Measurements from ENCODE around the gene OR5I1. TPM values are rescaled to one million over a fixed set of nuclear protein-coding genes. Genes with fewer than 3 reads are reported as not detected.

The OR5I1 gene
- total and polyA plus RNA-seq, 9 of the 15 experiments (the other 6 are each of a cell fraction or from before 2014, with no cell fraction given): not detected

GRCh38 chr11:55895216-55895615 lies 41.0 kb downstream of the OR5I1 start:
- Histone ChIP-seq H4K20me1 (replicated peaks; ENCODE audit: control insufficient read depth, insufficient read depth, low read length) (no peaks in the 10 kb centered on the region), H3K79me2 (ENCODE audit: control insufficient read depth, insufficient read depth, low read length) (no peaks in the 10 kb centered on the region), H3K27me3 (ENCODE audit: control insufficient read depth in 2 of 2, insufficient read depth in 2 of 2, low read length in 2 of 2) (no peaks in the 10 kb centered on the region), H3K9ac (ENCODE audit: insufficient read depth in 1 of 2, low read depth in 2 of 2, low read length in 2 of 2) (no peak overlapping the region), H3K36me3 (ENCODE audit: control insufficient read depth, insufficient read depth, low read length) (no peaks in the 10 kb centered on the region), H3K27ac (ENCODE audit: extremely low read depth, low read depth, low read length) (no peak overlapping the region), H3K9me1 (ENCODE audit: control insufficient read depth, insufficient read depth, low read length) (no peaks in the 10 kb centered on the region), H3K4me2 (ENCODE audit: insufficient read depth, low read length) (no peak overlapping the region), H2AFZ (ENCODE audit: low read depth, low read length) (no peak overlapping the region), H3K4me1 (replicated peaks in 1 of 2; ENCODE audit: control insufficient read depth in 2 of 2, insufficient read depth in 2 of 2, low read length in 2 of 2) (no peaks in the 10 kb centered on the region), H3K9me3 (replicated peaks; ENCODE audit: control insufficient read depth, insufficient read depth, low read depth, low read length) (no peaks in the 10 kb centered on the region), H3K4me3 (no peak overlapping the region)
- DNase-seq (ENCODE audit: extremely low read depth in 1 of 4, low spot score in 3 of 4) (no peak), FAIRE-seq (no peak), ATAC-seq (no peak)
- no TSS peak for BruUV-seq (replicated peaks)
- ChIA-PET CTCF (ENCODE audit: low intra/inter-chr PET ratio) (no interaction called here), POLR2A (no interaction called here)
- WGBS (ENCODE audit: insufficient coverage, low coverage, missing lambda C conversion rate): 2% methylated on average over 8 of the region's 8 CpGs
- intact Hi-C loops (cut with micrococcal nuclease): no loop called here
- in situ Hi-C loops (cut with MboI): no loop called here
- no peak for TF ChIP-seq NCOA1 (IDR thresholded peaks at IDR 0.05; ENCODE audit: low read depth)
- TF ChIP-seq BCLAF1 (IDR thresholded peaks at IDR 0.05; ENCODE audit: borderline replicate concordance in 1 of 2, control insufficient read depth in 1 of 2, low read depth in 2 of 2, low read length in 1 of 2): no peak
- TF ChIP-seq, protein P1, sequence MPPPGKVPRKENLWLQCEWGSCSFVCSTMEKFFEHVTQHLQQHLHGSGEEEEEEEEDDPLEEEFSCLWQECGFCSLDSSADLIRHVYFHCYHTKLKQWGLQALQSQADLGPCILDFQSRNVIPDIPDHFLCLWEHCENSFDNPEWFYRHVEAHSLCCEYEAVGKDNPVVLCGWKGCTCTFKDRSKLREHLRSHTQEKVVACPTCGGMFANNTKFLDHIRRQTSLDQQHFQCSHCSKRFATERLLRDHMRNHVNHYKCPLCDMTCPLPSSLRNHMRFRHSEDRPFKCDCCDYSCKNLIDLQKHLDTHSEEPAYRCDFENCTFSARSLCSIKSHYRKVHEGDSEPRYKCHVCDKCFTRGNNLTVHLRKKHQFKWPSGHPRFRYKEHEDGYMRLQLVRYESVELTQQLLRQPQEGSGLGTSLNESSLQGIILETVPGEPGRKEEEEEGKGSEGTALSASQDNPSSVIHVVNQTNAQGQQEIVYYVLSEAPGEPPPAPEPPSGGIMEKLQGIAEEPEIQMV (tag; conservative IDR thresholded peaks at IDR 0.05; ENCODE audit: low read depth): no peak
- TF ChIP-seq, protein P2, sequence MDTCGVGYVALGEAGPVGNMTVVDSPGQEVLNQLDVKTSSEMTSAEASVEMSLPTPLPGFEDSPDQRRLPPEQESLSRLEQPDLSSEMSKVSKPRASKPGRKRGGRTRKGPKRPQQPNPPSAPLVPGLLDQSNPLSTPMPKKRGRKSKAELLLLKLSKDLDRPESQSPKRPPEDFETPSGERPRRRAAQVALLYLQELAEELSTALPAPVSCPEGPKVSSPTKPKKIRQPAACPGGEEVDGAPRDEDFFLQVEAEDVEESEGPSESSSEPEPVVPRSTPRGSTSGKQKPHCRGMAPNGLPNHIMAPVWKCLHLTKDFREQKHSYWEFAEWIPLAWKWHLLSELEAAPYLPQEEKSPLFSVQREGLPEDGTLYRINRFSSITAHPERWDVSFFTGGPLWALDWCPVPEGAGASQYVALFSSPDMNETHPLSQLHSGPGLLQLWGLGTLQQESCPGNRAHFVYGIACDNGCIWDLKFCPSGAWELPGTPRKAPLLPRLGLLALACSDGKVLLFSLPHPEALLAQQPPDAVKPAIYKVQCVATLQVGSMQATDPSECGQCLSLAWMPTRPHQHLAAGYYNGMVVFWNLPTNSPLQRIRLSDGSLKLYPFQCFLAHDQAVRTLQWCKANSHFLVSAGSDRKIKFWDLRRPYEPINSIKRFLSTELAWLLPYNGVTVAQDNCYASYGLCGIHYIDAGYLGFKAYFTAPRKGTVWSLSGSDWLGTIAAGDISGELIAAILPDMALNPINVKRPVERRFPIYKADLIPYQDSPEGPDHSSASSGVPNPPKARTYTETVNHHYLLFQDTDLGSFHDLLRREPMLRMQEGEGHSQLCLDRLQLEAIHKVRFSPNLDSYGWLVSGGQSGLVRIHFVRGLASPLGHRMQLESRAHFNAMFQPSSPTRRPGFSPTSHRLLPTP (IDR thresholded peaks at IDR 0.05; ENCODE audit: borderline replicate concordance, extremely low read depth, insufficient read length): no peak
- no peak for TF ChIP-seq CREB1 (IDR thresholded peaks at IDR 0.05)
- no peak for TF ChIP-seq CREB1 (CRISPR knock-in tag; IDR thresholded peaks at IDR 0.05)
- TF ChIP-seq, protein P3, sequence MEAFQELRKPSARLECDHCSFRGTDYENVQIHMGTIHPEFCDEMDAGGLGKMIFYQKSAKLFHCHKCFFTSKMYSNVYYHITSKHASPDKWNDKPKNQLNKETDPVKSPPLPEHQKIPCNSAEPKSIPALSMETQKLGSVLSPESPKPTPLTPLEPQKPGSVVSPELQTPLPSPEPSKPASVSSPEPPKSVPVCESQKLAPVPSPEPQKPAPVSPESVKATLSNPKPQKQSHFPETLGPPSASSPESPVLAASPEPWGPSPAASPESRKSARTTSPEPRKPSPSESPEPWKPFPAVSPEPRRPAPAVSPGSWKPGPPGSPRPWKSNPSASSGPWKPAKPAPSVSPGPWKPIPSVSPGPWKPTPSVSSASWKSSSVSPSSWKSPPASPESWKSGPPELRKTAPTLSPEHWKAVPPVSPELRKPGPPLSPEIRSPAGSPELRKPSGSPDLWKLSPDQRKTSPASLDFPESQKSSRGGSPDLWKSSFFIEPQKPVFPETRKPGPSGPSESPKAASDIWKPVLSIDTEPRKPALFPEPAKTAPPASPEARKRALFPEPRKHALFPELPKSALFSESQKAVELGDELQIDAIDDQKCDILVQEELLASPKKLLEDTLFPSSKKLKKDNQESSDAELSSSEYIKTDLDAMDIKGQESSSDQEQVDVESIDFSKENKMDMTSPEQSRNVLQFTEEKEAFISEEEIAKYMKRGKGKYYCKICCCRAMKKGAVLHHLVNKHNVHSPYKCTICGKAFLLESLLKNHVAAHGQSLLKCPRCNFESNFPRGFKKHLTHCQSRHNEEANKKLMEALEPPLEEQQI (IDR thresholded peaks at IDR 0.05): no peak
- TF ChIP-seq CBX3 (IDR thresholded peaks at IDR 0.05; ENCODE audit: borderline replicate concordance in 1 of 2, low read length in 2 of 2): no peak
- TF ChIP-seq TARDBP (IDR thresholded peaks at IDR 0.05): no peak
- no peak for TF ChIP-seq ZNF668 (CRISPR knock-in tag; IDR thresholded peaks at IDR 0.05)
- no peak for TF ChIP-seq RBM39 (optimal IDR thresholded peaks at IDR 0.05; ENCODE audit: low read depth, low read length)

All from K562 (cell line).